Fibroblast of mammary gland (primary cell): ENCODE measurements around the gene NEUROD4.

ENCODE experiments used
- DNase-seq: peaks from one replicate; pipeline ENCODE4 v3.0.0-alpha.2; 2010; ENCODE audit warnings: low read depth
- H3K4me3 ChIP-seq: 2 replicates; pipeline ENCODE4 v1.5.1; 2011; ENCODE audit warnings: low read depth, mild to moderate bottlenecking, low read length, moderate library complexity; ENCODE audit not compliant: control insufficient read depth
- TF ChIP-seq, protein P1 (sequence below): conservative IDR thresholded peaks from 2 replicates; pipeline ENCODE4 v1.5.1; 2011; ENCODE audit warnings: low read depth, low read length, inconsistent platforms; ENCODE audit not compliant: control insufficient read depth, insufficient read depth

Gene NEUROD4

DNA sequence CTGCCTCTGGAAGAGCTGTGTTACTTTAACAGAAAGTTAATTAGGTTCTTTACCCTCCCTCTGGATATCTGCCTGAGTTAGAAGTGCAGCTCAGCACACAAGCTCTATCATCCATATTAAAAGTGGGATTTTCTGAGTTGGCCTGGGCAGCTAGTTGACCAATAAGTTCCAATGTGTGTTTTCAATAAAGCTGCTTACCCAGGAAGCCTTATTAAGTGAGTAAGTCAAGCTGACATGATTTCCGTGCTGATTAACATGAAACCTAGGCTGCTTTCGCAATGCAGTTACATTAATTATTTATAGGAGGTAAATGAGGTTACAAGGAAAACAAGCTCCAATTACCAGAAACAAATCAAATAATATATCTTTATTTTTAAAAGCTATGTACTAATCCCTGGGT is 4.8 kb downstream of the NEUROD4 start:
- no peak for DNase-seq

DNA sequence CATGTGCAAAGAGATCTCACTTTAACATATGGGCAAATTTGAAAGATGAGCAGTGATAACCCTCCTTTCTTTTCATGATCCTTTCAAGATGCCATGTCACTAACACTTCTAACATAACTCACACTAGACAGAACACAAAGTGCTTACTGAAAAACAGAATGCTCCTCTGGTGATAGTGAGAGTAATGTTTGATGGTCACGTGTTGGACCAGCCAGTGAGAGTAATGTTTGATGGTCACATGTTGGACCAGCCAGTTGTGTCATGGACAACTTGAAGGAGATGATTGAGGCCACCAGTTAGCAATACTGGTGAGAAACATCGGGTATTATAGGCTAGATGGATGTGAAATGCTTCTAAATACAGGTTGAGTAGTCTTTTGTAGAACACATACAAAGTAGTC is 5.7 kb downstream of the NEUROD4 start:
- no peak overlapping the region for H3K4me3 ChIP-seq
- TF ChIP-seq, protein P1, sequence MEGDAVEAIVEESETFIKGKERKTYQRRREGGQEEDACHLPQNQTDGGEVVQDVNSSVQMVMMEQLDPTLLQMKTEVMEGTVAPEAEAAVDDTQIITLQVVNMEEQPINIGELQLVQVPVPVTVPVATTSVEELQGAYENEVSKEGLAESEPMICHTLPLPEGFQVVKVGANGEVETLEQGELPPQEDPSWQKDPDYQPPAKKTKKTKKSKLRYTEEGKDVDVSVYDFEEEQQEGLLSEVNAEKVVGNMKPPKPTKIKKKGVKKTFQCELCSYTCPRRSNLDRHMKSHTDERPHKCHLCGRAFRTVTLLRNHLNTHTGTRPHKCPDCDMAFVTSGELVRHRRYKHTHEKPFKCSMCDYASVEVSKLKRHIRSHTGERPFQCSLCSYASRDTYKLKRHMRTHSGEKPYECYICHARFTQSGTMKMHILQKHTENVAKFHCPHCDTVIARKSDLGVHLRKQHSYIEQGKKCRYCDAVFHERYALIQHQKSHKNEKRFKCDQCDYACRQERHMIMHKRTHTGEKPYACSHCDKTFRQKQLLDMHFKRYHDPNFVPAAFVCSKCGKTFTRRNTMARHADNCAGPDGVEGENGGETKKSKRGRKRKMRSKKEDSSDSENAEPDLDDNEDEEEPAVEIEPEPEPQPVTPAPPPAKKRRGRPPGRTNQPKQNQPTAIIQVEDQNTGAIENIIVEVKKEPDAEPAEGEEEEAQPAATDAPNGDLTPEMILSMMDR = no peak

More for the DNA sequence above, 4.8 kb downstream of the NEUROD4 start:
- H3K4me3 ChIP-seq = no peak overlapping the region
- TF ChIP-seq, protein P1 = no peak

DNA sequence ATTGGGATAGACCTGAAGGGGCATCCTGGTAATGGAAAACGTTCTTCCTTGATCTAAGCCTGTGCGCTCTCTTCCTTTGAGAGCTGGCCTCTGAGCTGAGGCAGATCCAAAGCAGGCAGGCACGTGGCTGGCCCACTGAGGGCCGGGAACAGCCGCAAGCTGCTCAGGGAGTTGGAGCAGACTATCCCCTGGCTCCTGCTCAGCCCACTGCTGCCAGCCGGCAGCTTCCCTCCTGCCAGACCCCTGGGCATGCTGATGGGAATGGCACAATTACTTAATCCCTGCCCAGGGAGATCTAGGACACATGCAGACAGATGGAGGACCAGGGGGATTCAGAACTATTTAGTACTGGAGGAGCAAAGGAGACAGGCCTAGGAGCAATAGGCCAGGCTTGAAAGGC is 14.4 kb downstream of the NEUROD4 start:
- no peak for DNase-seq
- no peak overlapping the region for H3K4me3 ChIP-seq
- TF ChIP-seq, protein P1 = no peak

More for the DNA sequence above, 5.7 kb downstream of the NEUROD4 start:
- no peak for DNase-seq

DNA sequence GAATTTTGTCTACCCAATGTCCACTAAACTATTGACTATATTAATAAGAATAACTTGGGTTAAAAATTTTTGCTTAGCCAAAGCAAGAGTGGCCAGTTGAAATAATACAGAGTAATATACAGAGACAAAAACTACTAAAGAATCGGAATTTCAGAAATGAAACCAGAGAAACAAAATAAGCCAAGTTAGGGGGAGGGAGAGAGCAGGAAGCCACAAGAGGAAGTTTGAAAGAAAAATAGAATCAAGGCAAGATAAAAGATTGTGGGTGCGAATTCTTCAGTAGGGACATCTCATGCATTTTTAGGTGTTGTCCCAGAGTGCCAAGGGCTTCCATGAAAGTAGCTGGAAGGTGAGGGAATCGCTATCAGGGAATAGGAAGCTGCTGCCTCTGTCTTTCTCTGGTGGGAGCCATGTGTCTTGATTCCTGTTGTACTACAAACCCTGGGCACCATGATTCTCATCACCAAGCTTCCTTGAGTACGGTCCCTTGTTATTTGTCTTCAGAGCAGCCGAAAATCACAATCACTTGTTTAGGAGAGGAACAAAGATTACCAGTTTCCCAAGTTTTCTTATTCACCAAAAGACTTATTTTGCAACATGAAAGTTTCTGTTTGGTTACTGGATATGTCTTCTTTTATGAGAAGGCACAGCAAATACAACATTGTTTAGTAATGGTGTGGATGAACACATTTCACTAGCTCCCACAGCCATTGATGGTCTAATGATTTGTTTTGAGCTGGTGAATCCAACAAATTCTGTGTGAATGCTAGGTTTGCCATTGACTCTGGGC is 16.7 kb downstream of the NEUROD4 start:
- TF ChIP-seq, protein P1 = no peak
- no peak overlapping the region for H3K4me3 ChIP-seq
- no peak for DNase-seq

DNA sequence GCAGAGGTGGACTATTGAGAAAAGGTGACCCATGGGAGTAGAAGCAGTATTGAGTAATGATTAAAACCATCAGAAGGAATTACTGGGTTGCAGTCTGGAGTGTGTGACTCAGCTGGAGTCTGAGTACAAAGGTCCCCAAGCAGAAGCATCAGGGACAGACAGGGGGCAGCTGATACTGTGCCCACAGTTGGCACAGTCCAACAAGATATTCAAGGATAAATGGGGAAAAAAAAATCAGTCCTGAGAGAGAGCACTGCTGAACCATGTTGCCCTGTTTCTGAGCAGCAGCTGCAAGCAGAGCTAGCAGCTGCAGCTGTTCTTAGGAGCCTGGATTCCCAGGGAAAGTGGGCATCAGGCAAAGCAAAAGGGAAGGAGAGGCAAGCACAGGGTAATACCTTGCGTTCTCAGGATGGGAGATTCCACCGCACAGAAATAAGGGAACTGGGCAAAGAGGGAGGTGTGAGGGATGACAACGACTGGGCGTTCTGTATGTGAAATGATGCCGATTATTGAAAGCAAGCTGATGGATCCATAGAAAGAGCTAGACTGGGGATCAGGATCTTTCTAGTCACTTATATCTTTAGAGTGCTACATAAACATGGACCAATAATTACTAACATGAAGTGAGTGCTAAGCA is 17.7 kb downstream of the NEUROD4 start:
- DNase-seq = no peak
- TF ChIP-seq, protein P1 = no peak
- H3K4me3 ChIP-seq = no peak overlapping the region

DNA sequence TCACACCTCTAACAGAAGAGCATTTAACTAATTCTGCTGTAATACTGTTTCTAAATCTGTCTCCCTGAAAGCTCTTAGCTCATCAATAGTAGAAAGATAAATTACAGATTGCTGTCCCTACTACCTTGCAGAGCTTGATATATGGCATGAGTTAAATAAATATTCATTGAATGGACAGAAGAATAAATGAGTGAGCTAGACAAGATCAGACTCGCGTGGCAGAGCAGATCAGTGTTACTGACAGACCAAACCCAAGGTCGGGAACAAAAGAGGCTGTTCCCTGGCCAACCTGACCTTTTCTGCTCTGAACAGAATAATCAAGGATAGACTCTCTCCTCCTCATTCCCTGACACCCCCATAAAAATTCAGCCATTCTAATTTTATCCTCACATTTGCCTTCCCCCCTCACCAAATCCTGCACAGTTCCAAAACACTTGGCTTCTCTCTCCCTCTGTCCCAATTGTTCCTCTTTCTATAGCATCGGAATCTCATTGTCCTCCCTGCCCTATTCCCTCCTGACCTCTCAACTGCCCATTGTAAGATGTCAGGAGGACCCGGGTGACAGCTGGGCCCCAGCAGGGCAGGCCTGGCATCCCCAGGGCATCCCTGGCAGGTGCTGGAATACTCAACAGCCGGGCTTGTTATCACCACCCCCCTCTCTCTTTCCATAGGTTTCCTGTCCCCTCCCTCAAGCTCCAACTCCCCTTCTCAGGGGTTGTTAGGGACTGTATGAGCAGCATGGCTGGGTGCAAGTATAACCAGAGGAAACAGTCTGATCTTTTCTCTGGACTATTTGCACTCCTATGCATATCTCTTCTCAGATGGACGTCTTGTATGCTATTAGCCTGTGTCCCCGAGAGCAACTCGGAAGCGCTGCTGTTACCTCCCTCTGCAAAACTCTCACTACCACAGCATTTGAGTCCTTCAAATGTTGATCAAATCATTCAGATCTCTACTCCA is 19.9 kb downstream of the NEUROD4 start:
- TF ChIP-seq, protein P1 = no peak
- no peak overlapping the region for H3K4me3 ChIP-seq
- DNase-seq = no peak
